Activated gamma-delta T cell (primary cell): ENCODE measurements around the gene ZNF280D.
A peak's percentile ranks its signal among the peaks of the same experiment; 100 is the strongest.
"Not testable (repeated sequence)": the region's sequence is repeated elsewhere in the genome, so short reads cannot be mapped to it uniquely, and the experiment has no call there.

Experiments
- DNase-seq: peaks from one replicate; lab custom pipeline; 2025; lab: John Stamatoyannopoulos, UW
- total RNA-seq, 2 donors: gene quantifications; one replicate each; lab custom pipeline; 2026; lab: John Stamatoyannopoulos, UW

The ZNF280D gene, protein sequence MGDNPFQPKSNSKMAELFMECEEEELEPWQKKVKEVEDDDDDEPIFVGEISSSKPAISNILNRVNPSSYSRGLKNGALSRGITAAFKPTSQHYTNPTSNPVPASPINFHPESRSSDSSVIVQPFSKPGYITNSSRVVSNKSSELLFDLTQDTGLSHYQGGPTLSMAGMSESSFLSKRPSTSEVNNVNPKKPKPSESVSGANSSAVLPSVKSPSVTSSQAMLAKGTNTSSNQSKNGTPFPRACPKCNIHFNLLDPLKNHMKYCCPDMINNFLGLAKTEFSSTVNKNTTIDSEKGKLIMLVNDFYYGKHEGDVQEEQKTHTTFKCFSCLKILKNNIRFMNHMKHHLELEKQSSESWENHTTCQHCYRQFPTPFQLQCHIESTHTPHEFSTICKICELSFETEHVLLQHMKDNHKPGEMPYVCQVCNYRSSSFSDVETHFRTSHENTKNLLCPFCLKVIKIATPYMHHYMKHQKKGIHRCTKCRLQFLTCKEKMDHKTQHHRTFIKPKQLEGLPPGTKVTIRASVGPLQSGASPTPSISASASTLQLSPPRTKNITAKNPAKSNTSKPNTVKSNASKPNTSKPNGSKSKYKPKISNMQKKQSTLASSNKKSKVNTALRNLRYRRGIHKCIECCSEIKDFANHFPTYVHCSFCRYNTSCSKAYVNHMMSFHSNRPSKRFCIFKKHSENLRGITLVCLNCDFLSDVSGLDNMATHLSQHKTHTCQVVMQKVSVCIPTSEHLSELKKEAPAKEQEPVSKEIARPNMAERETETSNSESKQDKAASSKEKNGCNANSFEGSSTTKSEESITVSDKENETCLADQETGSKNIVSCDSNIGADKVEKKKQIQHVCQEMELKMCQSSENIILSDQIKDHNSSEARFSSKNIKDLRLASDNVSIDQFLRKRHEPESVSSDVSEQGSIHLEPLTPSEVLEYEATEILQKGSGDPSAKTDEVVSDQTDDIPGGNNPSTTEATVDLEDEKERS
- total RNA-seq = 39.3 to 48.6 reads per million in 2 donors

DNA sequence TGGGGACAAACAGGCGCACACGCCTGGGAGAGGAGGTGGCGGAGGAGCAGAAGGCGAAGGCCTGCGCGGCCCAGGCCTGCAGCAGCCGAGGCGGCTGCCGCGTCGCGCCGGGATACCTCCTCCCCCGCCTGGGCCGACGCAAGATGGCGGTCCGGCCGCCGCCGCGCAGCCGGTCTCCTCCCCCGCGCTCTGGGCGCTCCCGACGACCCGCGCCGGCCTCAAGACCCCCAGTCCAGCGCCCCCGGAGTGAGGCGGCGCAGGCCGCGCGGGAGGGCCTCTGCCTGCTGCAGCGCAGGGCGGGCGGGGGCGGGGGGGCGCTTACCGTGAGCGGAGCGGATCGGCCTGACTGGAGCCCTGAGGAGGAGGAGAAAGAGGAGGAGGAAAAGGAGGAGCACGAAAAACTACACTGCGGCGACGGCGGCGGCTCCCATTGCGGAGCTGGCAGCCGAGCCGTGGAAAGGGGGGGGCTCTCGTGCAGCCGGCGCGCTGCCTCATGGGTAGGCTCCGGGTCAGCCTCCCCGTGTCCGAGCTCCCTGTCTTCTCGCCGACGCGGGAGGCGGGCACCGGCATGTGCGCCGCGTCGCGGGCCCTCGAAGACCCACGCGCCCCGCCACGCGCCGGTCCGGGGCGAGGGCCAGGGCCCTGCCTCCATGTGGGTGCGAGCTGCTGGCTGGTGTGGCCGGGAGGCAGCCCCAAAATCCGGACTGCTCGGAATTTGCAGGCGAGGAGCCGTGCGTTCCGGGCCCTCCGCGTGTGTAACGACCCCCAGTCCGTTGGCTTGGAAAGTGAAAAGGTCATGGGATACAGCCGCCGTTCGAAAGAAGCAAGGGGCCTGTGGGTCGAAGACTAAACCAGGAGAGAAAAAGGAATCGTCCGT is at the start of gene ZNF280D:
Gene ZNF280D (minus strand): TSS at position 374 of the 877 bp plus-strand sequence. CDS start 26,400 bp downstream, outside the sequence.
- DNase-seq = peak; percentile 64

DNA sequence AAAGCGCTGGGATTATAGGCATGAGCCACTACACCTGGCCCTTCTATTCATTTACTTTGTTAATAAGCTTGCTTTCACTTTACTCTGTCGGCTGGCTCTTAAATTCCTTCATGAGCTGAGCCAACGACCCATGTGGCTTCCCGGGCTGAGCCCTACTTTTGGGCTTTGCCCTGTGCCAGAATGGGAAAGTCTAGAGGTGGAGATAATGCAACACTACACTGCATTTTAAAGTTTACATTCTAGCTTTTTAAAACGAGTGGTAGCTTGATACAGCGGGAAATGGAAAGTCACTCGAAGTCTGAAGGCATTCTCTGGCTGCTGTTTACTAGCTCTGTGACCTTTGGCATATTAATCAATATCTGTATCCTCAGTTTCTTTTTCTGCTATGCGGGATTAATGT is 49.0 kb upstream of the ZNF280D start:
- no peak for DNase-seq

GRCh38 chr15:56781666-56782065 is 48.4 kb upstream of the ZNF280D start:
- no peak for DNase-seq

DNA sequence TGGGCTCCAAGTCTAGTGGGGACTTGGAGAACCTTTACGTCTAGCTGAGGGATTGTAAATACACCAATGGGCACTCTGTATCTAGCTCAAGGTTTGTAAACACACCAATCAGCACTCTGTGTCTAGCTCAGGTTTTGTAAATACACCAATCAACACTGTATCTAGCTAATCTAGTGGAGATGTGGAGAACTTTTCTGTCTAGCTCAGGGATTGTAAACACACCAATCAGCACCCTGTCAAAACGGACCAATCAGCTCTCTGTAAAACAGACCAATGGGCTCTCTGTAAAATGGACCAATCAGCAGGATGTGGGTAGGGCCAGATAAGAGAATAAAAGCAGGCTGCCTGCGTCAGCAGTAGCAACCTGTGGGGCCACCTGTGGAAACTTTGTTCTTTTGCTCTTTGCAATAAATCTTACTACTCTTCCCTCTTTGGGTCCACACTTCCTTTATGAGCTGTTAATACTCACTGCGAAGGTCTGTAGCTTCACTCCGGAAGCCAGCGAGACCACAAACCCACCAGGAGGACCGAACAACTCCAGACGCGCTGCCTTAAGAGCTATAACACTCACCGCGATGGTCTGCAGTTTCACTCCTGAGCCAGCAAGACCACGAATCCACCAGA is 46.9 kb upstream of the ZNF280D start:
- DNase-seq = not testable (repeated sequence)

GRCh38 chr15:56779449-56779848 is 46.1 kb upstream of the ZNF280D start:
- DNase-seq = not testable (repeated sequence)

DNA sequence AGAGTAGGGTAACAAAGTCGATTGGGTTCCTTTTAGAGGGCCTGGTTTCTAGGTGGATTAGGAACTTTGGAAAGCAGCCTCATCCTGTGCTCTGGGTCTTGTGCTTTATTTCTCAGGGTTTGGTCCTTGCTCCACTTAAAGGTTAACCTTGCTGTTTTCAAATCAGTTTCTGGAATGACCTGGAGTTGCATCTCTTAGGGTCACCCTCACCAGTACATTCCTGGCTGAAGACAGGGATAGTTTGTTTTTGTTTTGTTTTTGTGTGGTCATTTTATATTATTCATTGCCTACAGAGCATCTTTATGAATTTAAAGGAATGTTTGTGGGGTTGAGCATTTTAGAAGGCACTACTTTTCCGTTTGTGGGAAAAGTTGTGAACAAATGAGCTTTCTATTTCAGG is 45.5 kb upstream of the ZNF280D start:
- no peak for DNase-seq

- DNase-seq = no peak
Observed at GRCh38 chr15:56776839-56777238, 43.5 kb upstream of the ZNF280D start.

- no peak for DNase-seq
Observed at GRCh38 chr15:56775641-56776040, 42.3 kb upstream of the ZNF280D start.

- DNase-seq = no peak
Observed at GRCh38 chr15:56774356-56774755, 41.0 kb upstream of the ZNF280D start.

DNA sequence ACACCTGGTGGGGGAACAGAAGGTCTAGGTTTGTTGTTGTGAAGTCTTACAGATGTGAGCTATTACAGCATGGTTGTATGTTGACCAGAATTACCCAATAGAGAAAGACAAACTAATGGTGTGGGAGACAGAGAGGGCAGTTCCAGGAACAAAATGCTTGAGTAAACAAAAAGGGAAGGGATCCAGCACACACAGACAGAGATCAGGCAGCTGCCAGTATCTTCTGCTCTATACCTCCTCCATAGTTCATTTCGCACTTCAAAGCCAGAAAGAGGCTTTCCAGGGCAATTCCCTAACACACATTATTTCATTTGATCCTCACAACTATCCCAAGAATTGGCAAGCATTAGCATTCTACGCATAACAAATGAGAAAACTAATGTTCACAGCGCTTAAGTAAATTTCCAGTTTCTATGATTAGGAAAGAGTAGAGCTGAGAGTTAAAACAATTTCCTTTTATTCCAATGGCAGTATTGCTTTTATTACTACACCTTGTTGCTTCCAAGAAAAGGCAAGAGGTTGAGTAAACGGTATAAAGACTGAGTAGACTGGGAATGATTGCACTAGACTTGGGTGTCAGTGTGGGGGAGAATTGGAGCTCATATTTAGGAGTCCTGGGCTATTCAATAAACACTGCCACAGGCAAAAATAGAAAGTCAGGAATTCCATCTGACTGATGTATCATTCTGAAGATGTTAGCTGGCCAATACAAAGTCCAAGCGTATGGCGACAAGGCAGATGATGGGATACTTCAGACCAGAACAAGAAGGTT is 39.7 kb upstream of the ZNF280D start:
- DNase-seq = no peak

- no peak for DNase-seq
Observed at GRCh38 chr15:56770173-56770572, 36.9 kb upstream of the ZNF280D start.

DNA sequence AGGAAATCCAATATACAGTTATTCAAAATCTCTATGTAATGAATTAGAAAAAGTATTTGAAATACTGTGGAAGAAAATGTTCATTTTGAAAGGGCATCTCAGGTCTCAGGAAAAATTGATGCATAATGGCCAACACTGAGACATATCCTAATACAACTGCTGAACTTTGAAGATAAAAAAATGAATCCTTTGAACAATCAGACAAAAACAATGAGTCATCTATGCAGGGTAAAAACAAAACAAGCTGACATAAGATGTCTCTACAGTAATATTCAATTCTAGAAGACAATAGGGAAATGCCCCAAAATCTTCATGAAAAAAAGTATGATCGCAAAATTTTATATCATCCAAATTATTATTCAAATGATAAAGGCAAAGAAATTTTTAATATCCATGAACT is 34.0 kb upstream of the ZNF280D start:
- DNase-seq = no peak

DNA sequence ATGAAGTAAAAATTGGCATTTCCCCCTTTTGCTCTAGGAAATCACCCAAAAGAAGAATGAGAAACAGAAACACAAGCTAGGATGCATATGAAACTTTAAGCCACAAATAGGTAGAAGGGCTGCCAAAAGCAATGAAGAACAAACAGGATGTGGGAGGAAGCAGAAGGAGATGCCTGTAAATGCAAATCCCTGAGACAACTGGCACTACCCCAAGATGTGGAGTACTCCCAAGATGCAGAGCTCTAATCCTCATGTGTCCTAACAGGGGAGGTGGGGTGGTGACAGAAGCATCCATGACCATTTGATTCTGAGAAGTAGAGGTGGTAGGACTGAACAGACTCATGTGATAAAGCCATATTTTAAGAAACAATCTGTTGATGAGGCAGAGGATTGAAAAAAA is 31.9 kb upstream of the ZNF280D start:
- DNase-seq = no peak

DNA sequence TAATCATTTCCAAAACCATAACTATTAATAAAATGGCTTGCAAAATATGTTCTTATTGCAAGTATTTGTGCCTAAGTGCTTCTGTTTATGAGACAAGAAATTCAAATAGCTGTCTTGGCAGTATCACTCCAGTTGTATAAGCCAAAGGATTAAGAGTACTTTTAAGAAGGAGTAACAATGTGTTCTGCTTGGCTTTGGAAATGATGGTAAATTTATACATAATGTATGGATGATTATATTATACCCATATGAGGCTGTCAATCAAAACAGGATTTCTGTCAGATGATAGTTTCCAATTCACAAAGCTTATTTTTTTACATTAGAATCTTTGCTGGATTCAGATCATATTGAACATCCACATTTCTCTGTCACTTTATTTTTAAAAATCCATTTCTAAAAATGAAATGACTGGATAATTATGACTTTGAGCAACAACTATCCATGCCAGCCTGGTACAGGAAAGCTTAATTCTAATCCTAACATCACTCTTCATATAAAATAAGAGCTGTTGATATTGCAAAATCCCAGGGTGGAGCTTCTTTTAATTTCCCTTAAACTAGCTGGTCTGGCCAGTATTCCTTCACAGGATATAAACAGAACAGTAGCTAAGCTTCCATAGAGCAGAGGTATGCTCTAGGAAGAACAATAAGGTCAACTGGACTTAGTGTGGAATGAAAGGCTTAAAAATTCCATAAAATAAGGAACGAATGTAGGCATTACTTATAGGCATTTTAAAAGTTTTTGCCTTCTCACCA is 30.0 kb upstream of the ZNF280D start:
- DNase-seq = no peak

DNA sequence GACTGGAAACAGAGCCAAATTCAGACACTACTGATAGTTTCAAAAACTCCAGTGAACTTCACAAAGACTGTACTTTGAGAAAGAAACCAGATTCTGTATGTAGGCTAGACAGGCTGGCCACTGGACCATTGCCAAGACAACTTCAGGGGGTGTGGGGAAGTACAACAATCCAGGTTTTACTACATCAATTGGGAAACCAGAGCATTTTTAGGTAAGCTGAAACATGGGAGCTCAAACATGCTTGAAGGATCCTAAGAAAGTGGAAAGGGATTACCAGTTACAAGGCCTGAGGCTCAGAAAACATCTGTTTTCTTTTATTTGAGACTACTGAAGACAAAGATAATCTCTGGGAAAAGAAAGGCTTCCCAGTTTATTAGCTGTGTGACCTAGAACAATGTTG is 26.9 kb upstream of the ZNF280D start:
- DNase-seq = no peak

- no peak for DNase-seq
Observed at GRCh38 chr15:56759450-56759845, 26.1 kb upstream of the ZNF280D start.

DNA sequence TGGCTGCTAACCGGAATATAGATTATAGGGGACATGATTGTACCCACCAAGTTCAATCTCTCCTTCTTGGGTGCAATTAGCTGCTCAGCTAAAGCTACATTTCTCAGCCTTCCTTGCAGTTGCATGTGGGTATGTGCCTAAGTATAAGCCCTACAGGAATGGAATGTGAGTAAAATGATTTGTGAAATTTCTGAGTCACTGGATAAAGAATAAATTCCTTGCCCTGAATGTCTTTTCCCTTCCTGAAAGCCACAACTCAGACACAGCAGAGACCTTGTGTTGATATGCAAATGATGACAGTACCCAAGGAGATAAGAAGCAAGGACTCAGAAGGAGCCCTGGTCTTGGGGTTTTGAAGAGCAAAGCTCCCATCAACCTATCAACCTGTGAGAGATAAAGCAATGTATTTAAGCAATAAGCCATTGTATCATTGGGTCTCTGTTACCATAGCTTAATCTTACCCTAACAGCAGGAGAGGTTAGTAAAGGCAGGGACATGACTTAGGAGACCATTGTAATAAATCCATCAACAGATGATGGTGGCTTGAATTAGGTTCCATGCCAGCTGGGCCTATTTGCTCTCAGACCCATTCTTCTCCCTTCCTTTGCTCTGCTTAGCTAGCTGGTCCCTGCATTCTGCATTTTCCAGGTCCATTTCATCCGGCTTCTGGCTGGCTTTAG is 25.6 kb upstream of the ZNF280D start:
- no peak for DNase-seq

DNA sequence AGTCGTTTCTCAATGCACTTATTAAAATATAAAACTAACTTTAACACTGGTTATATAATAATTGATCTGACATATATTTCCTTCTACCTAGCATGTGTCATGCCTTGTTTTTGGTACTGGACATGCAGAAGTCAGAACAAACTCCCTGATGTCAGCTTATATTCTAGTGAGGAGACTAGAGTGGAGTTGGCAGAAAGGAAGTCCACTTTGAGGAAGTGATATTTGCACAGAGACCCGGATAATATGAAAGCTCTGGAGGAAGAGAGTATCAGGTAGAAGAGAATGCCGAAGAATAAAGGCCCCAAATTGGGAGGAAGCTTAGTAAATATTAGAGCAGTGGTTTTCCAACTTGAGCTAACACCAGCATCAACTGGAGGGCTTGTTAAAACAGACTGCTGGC is 24.6 kb upstream of the ZNF280D start:
- DNase-seq = no peak

- DNase-seq = no peak
Observed at GRCh38 chr15:56754772-56755370, 21.6 kb upstream of the ZNF280D start.
